ENCODE results near the gene GALNT14.

GRCh38 chr2:31000970-31001369 is 137.3 kb downstream of the GALNT14 start:
- TF ChIP-seq CTCF (IDR thresholded peaks at IDR 0.05) (no peak), ZFX (IDR thresholded peaks at IDR 0.05; ENCODE audit: borderline replicate concordance) (no peak)

All from 22Rv1 (cell line).